ENCODE data around the gene ALDH1L1. TPM values are rescaled to one million over a fixed set of nuclear protein-coding genes. Genes with fewer than 3 reads are reported as not detected.
A peak's percentile ranks its signal among the peaks of the same experiment; 100 is the strongest.

Gene ALDH1L1
- total RNA-seq, 2 experiments from 2014 or later, result not detected

GRCh38 chr3:126119976-126120375, 60.4 kb downstream of the ALDH1L1 start:
- no peaks in the 10 kb centered on the region for H3K9me3 Mint-ChIP-seq
- no peak for ATAC-seq (ENCODE audit: poor library complexity)
- H3K4me3 Mint-ChIP-seq, result no peak overlapping the region
- no peak overlapping the region for H3K27ac Mint-ChIP-seq
- no peaks in the 10 kb centered on the region for H3K4me1 ChIP-seq (ENCODE audit: insufficient read depth, low read length)
- POLR2A ChIA-PET, result no interaction called here
- no peaks in the 10 kb centered on the region for H3K27me3 ChIP-seq (ENCODE audit: control insufficient read depth in 1 of 2, insufficient read depth in 2 of 2, low read length in 2 of 2)
- H3K27ac ChIP-seq (ENCODE audit: low read depth in 1 of 2, low read length in 2 of 2), result no peak overlapping the region
- H3K4me3 ChIP-seq (ENCODE audit: low read length), result no peak overlapping the region
- H3K36me3 Mint-ChIP-seq (ENCODE audit: low read depth), result no peaks in the 10 kb centered on the region
- no peaks in the 10 kb centered on the region for H3K27me3 Mint-ChIP-seq
- H3K4me1 Mint-ChIP-seq (ENCODE audit: low read depth), result no peaks in the 10 kb centered on the region
- H3K36me3 ChIP-seq (ENCODE audit: insufficient read depth, low read length), result no peaks in the 10 kb centered on the region
- H3K9me3 ChIP-seq (ENCODE audit: control insufficient read depth in 1 of 2, insufficient read depth in 1 of 2, low read length in 2 of 2), result no peaks in the 10 kb centered on the region
- TF ChIP-seq, protein P1, sequence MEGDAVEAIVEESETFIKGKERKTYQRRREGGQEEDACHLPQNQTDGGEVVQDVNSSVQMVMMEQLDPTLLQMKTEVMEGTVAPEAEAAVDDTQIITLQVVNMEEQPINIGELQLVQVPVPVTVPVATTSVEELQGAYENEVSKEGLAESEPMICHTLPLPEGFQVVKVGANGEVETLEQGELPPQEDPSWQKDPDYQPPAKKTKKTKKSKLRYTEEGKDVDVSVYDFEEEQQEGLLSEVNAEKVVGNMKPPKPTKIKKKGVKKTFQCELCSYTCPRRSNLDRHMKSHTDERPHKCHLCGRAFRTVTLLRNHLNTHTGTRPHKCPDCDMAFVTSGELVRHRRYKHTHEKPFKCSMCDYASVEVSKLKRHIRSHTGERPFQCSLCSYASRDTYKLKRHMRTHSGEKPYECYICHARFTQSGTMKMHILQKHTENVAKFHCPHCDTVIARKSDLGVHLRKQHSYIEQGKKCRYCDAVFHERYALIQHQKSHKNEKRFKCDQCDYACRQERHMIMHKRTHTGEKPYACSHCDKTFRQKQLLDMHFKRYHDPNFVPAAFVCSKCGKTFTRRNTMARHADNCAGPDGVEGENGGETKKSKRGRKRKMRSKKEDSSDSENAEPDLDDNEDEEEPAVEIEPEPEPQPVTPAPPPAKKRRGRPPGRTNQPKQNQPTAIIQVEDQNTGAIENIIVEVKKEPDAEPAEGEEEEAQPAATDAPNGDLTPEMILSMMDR (IDR thresholded peaks at IDR 0.05), result no peak
- CTCF ChIA-PET, result no interaction called here
- no peak for DNase-seq
- intact Hi-C loops (cut with DNase I, micrococcal nuclease), result no loop called here

DNA sequence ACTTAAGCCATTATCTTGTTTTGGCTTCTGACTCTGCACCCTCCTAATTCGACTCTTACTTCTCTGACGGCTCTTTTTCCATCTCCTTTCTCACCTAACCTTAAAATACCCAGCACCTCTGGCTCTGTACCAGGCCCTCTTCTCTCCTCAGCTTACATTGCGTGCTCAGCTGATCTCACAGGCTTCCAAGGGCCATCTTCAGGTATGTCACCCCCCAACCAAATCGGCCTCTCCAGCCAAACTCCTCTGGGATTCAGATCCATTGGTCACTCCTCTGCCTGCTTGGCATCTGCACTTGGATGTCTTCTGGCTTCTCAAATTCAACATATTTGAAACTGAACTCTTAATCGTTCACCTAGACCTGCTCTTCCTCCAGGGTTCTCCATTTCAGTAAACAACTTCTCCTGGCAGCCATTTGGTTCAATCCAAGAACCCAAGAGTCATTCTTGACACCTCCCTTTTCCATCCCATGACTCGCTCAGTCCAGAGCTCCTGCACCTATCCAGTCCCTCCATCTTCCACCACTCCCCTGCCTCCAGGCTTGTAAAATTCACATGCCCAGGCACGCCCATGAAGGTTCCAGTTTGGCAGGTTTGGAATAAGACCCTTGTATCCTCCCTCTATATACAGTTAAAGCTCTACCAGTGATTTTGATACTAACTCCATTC, 61.2 kb downstream of the ALDH1L1 start:
- no peak overlapping the region for H3K4me3 ChIP-seq (ENCODE audit: low read length)
- ChIA-PET CTCF (no interaction called here), POLR2A (no interaction called here)
- Mint-ChIP-seq H3K27me3 (no peaks in the 10 kb centered on the region), H3K4me1 (ENCODE audit: low read depth) (no peaks in the 10 kb centered on the region), H3K4me3 (no peak overlapping the region), H3K36me3 (ENCODE audit: low read depth) (no peaks in the 10 kb centered on the region), H3K27ac (no peak overlapping the region), H3K9me3 (no peaks in the 10 kb centered on the region)
- H3K36me3 ChIP-seq (ENCODE audit: insufficient read depth, low read length), result no peaks in the 10 kb centered on the region
- TF ChIP-seq, protein P1 (IDR thresholded peaks at IDR 0.05), result no peak
- no peaks in the 10 kb centered on the region for H3K27me3 ChIP-seq (ENCODE audit: control insufficient read depth in 1 of 2, insufficient read depth in 2 of 2, low read length in 2 of 2)
- no peak overlapping the region for H3K27ac ChIP-seq (ENCODE audit: low read depth in 1 of 2, low read length in 2 of 2)
- intact Hi-C loops (cut with DNase I, micrococcal nuclease), result no loop called here
- peak in 1 of 14 experiments; percentile 8 for DNase-seq
- ATAC-seq (ENCODE audit: poor library complexity), result no peak
- H3K4me1 ChIP-seq (ENCODE audit: insufficient read depth, low read length), result no peaks in the 10 kb centered on the region
- H3K9me3 ChIP-seq (ENCODE audit: control insufficient read depth in 1 of 2, insufficient read depth in 1 of 2, low read length in 2 of 2), result no peaks in the 10 kb centered on the region

DNA sequence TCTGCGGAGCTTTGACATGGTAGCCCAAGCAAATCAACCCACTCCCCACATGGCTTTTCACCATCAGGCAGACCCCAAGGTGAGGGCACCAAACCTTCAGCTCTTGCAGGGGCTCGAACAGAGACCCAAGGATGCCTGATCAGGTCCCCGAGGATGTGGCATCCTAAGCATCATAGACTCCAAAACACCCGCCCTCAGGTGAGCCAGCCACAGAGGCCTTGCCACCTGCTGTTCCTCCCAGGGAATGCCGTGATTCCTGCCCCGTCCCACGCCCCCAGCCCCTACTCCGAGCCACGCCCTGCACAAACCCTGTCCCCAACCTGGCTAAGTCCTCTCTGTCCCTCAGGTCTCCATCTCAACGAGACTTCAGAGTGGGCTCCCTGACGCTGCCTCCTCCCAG, 61.8 kb downstream of the ALDH1L1 start:
- ATAC-seq (ENCODE audit: poor library complexity) (no peak), DNase-seq (peak in 1 of 14 experiments; percentile 21)
- H3K36me3 Mint-ChIP-seq (ENCODE audit: low read depth), result no peaks in the 10 kb centered on the region
- TF ChIP-seq, protein P1 (IDR thresholded peaks at IDR 0.05), result no peak
- H3K36me3 ChIP-seq (ENCODE audit: insufficient read depth, low read length), result no peaks in the 10 kb centered on the region
- no peaks in the 10 kb centered on the region for H3K27me3 ChIP-seq (ENCODE audit: control insufficient read depth in 1 of 2, insufficient read depth in 2 of 2, low read length in 2 of 2)
- H3K9me3 ChIP-seq (ENCODE audit: control insufficient read depth in 1 of 2, insufficient read depth in 1 of 2, low read length in 2 of 2), result no peaks in the 10 kb centered on the region
- no peak overlapping the region for H3K27ac ChIP-seq (ENCODE audit: low read depth in 1 of 2, low read length in 2 of 2)
- POLR2A ChIA-PET, result no interaction called here
- H3K9me3 Mint-ChIP-seq, result no peaks in the 10 kb centered on the region
- no peak overlapping the region for H3K27ac Mint-ChIP-seq
- CTCF ChIA-PET, result no interaction called here
- no peak overlapping the region for H3K4me3 Mint-ChIP-seq
- H3K4me1 ChIP-seq (ENCODE audit: insufficient read depth, low read length), result no peaks in the 10 kb centered on the region
- intact Hi-C loops (cut with DNase I, micrococcal nuclease), result no loop called here
- no peak overlapping the region for H3K4me3 ChIP-seq (ENCODE audit: low read length)
- H3K27me3 Mint-ChIP-seq, result no peaks in the 10 kb centered on the region
- no peaks in the 10 kb centered on the region for H3K4me1 Mint-ChIP-seq (ENCODE audit: low read depth)

Measured in CD4-positive, alpha-beta T cell (primary cell).